Ovary (tissue), 9 donors: ENCODE results near the gene D2HGDH. TPM values are rescaled to one million over a fixed set of nuclear protein-coding genes. Genes with fewer than 3 reads are reported as not detected.

Experiments used
- DNase-seq, 5 donors: peaks; one replicate each; pipeline ENCODE4 v3.0.0-alpha.2; 2019 to 2020
- H3K27ac ChIP-seq, 2 donors: fragments of 200-600 bp; one replicate each; pipeline versions ENCODE4 v1.5.1 to v1.8.0; 2019 to 2022
- H3K27me3 ChIP-seq: fragments of 200-600 bp; one replicate; pipeline ENCODE4 v1.8.0; 2022
- H3K36me3 ChIP-seq: fragments of 200-600 bp; sonication (generic); one replicate; pipeline ENCODE4 v1.5.1; 2019
- H3K4me1 ChIP-seq: one replicate; pipeline ENCODE4 v1.8.1; 2013; ENCODE audit warnings: mild to moderate bottlenecking, moderate library complexity; ENCODE audit not compliant: insufficient read depth
- H3K4me3 ChIP-seq: fragments of 200-600 bp; sonication (generic); one replicate; pipeline ENCODE4 v1.5.1; 2017
- H3K9me3 ChIP-seq, 2 donors: fragments of 200-600 bp in 1 of 2; sonication (generic) in 1 of 2; one replicate each; pipeline versions ENCODE4 v1.5.1 to v1.8.1; 2013 to 2019; ENCODE audit warnings: mild to moderate bottlenecking in 1 of 2, moderate library complexity in 1 of 2
- EP300 ChIP-seq: sonication (generic); formaldehyde crosslinking; IDR thresholded peaks from one replicate; pipeline ENCODE4 v1.6.1; 2017; ENCODE audit warnings: antibody characterized with exemption
- POLR2A ChIP-seq: fragments of 450-650 bp; IDR thresholded peaks from one replicate; pipeline ENCODE4 v1.6.1; 2017; ENCODE audit warnings: antibody characterized with exemption, mild to moderate bottlenecking, moderate library complexity
- WGBS, 3 donors: extraction: QIAGEN DNeasy Blood & Tissue Kit in 1 of 3; methylation state at CpG; one replicate each; pipeline versions ENCODE4 v1.1.5 to v1.1.7; 2013 to 2017; 5-methylcytosine and 5-hydroxymethylcytosine counted together
- intact Hi-C, 4 donors: fragments of 100-400 bp; cut with DNase I; formaldehyde crosslinking; loops; one replicate each; pipeline versions ENCODE4 v1.11.0 to v1.15.1; 2022 to 2023
- polyA plus RNA-seq, 2 donors: library from polyadenylated mRNA; stranded (reverse); fragments of 200-250 nt in 1 of 2; fragments of 350-450 nt in 1 of 2; fragmentation: Illumina TruSeq in 1 of 2; extraction: RNeasy Lipid Tissue Mini Kit (QIAGEN cat#74804) in 1 of 2; gene quantifications; one replicate each; pipeline ENCODE4 v1.2.3, GENCODE V29; 2013 to 2014
- total RNA-seq, 7 donors: library from RNA; depleted of rRNA in 2 of 7; stranded (reverse); fragments of >200 nt in 2 of 7; fragmentation: NEBNext Ultra II Directional in 3 of 7; extraction: Animal tissue kit (Norgen Biotek cat#: 25700) in 3 of 7; gene quantifications; one replicate each; pipeline versions ENCODE4 v1.1.0 to v1.2.4, GENCODE V29; 2016 to 2023
- TF ChIP-seq, protein P1 (sequence below), 3 donors: fragments of 450-650 bp in 2 of 3; fragments of 200-600 bp in 1 of 3; IDR thresholded peaks; one replicate each; pipeline versions ENCODE4 v1.5.1 to v1.8.0; 2016 to 2022; ENCODE audit warnings: antibody characterized with exemption in 3 of 3, mild to moderate bottlenecking in 1 of 3
- donor health status: DM: no; HTN: no; CAD: no; lungs with moderate emphysema.
- donor health status: DM: no; HTN: no; CAD: no.
- donor health status: Bipolar disorder and iron deficiency.
- donor health status: DM: yes; HTN: yes; CAD: no.
- donor health status: DM: no; HTN: no; CAD: no.
- donor health status: DM: yes; HTN: yes; CAD: no.

Gene D2HGDH
- total and polyA plus RNA-seq, 9 donors = 0.63 to 35.1 (median 24.6) TPM

DNA sequence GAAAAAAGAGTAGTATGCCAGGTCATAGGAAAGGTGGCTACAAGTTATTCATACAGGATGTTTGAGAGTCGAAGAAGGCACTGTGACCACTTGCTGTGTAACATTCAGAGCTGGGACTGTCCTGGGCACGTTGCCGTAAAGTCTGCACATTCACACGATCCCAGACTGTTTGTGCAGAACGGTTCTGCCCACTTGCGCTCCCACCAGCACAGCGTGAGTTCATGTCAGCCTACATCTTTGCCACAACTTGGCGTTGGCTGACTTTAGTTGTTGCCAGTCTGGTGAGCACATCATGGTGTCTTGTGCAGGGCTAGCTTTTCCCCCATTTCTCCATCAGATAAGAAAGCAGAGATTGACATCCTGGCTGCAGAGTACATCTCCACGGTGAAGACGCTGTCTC, 25.6 kb upstream of the D2HGDH start:
- intact Hi-C loops = no loop called here
- Histone ChIP-seq H3K27me3 (no peaks in the 10 kb centered on the region), H3K36me3 (no peaks in the 10 kb centered on the region), H3K4me1 (no peaks in the 10 kb centered on the region), H3K27ac (no peak overlapping the region), H3K9me3 (peaks cover 0 to 4% of the 10 kb centered on the region in 2 donors), H3K4me3 (no peak overlapping the region)
- no peak for DNase-seq
- 80 to 91% (median 89%) methylated on average over 10 of the region's 10 CpGs for WGBS, 3 donors
- TF ChIP-seq, protein P1, sequence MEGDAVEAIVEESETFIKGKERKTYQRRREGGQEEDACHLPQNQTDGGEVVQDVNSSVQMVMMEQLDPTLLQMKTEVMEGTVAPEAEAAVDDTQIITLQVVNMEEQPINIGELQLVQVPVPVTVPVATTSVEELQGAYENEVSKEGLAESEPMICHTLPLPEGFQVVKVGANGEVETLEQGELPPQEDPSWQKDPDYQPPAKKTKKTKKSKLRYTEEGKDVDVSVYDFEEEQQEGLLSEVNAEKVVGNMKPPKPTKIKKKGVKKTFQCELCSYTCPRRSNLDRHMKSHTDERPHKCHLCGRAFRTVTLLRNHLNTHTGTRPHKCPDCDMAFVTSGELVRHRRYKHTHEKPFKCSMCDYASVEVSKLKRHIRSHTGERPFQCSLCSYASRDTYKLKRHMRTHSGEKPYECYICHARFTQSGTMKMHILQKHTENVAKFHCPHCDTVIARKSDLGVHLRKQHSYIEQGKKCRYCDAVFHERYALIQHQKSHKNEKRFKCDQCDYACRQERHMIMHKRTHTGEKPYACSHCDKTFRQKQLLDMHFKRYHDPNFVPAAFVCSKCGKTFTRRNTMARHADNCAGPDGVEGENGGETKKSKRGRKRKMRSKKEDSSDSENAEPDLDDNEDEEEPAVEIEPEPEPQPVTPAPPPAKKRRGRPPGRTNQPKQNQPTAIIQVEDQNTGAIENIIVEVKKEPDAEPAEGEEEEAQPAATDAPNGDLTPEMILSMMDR (IDR thresholded peaks at IDR 0.05) = no peak

- 82 to 87% (median 83%) methylated on average over 16 of the region's 16 CpGs for WGBS, 3 donors
- no peaks in the 10 kb centered on the region for H3K4me1 ChIP-seq
- H3K27me3 ChIP-seq = no peaks in the 10 kb centered on the region
- H3K4me3 ChIP-seq = no peak overlapping the region
- peaks cover 0 to 8% of the 10 kb centered on the region in 2 donors for H3K9me3 ChIP-seq
- H3K36me3 ChIP-seq = no peaks in the 10 kb centered on the region
- intact Hi-C loops = no loop called here
- H3K27ac ChIP-seq = no peak overlapping the region
- DNase-seq = no peak
- TF ChIP-seq, protein P1 (IDR thresholded peaks at IDR 0.05) = no peak
- TF ChIP-seq EP300 (no peak), POLR2A (no peak)
Observed at GRCh38 chr2:241719093-241719492, 15.3 kb upstream of the D2HGDH start.

- DNase-seq = no peak
- TF ChIP-seq POLR2A (no peak), EP300 (no peak)
- TF ChIP-seq, protein P1 (IDR thresholded peaks at IDR 0.05) = no peak
- 91 to 96% (median 95%) methylated on average over 19 of the region's 19 CpGs for WGBS, 3 donors
- no peak overlapping the region for H3K27ac ChIP-seq
- no peaks in the 10 kb centered on the region for H3K36me3 ChIP-seq
- no peak overlapping the region for H3K4me3 ChIP-seq
- intact Hi-C loops = no loop called here
- H3K27me3 ChIP-seq = no peaks in the 10 kb centered on the region
- H3K9me3 ChIP-seq = peaks cover 0 to 8% of the 10 kb centered on the region in 2 donors
- H3K4me1 ChIP-seq = no peaks in the 10 kb centered on the region
Observed at GRCh38 chr2:241720099-241720498, 14.3 kb upstream of the D2HGDH start.

- no peak overlapping the region for H3K4me3 ChIP-seq
- TF ChIP-seq EP300 = no peak
- TF ChIP-seq, protein P1 (IDR thresholded peaks at IDR 0.05) = no peak
- no peak for TF ChIP-seq POLR2A
- DNase-seq = no peak
- intact Hi-C loops = no loop called here
- H3K9me3 ChIP-seq = peaks cover 0 to 8% of the 10 kb centered on the region in 2 donors
- no peaks in the 10 kb centered on the region for H3K27me3 ChIP-seq
- no peaks in the 10 kb centered on the region for H3K36me3 ChIP-seq
- WGBS, 3 donors = 88 to 95% (median 90%) methylated on average over 15 of the region's 15 CpGs
- no peak overlapping the region for H3K27ac ChIP-seq
- H3K4me1 ChIP-seq = no peaks in the 10 kb centered on the region
Observed at GRCh38 chr2:241720560-241720959, 13.9 kb upstream of the D2HGDH start.
